ENCODE results near the gene ZNF410.

- TF ChIP-seq RAD21 (IDR thresholded peaks at IDR 0.05; ENCODE audit: low read depth), result no peak
- TF ChIP-seq TEAD4 (IDR thresholded peaks at IDR 0.05), result no peak
- TF ChIP-seq, protein P1, sequence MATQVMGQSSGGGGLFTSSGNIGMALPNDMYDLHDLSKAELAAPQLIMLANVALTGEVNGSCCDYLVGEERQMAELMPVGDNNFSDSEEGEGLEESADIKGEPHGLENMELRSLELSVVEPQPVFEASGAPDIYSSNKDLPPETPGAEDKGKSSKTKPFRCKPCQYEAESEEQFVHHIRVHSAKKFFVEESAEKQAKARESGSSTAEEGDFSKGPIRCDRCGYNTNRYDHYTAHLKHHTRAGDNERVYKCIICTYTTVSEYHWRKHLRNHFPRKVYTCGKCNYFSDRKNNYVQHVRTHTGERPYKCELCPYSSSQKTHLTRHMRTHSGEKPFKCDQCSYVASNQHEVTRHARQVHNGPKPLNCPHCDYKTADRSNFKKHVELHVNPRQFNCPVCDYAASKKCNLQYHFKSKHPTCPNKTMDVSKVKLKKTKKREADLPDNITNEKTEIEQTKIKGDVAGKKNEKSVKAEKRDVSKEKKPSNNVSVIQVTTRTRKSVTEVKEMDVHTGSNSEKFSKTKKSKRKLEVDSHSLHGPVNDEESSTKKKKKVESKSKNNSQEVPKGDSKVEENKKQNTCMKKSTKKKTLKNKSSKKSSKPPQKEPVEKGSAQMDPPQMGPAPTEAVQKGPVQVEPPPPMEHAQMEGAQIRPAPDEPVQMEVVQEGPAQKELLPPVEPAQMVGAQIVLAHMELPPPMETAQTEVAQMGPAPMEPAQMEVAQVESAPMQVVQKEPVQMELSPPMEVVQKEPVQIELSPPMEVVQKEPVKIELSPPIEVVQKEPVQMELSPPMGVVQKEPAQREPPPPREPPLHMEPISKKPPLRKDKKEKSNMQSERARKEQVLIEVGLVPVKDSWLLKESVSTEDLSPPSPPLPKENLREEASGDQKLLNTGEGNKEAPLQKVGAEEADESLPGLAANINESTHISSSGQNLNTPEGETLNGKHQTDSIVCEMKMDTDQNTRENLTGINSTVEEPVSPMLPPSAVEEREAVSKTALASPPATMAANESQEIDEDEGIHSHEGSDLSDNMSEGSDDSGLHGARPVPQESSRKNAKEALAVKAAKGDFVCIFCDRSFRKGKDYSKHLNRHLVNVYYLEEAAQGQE (IDR thresholded peaks at IDR 0.05; ENCODE audit: low read depth), result no peak
- TF ChIP-seq EGR1 (IDR thresholded peaks at IDR 0.05), result no peak
- TF ChIP-seq EP300 (IDR thresholded peaks at IDR 0.05; ENCODE audit: borderline replicate concordance), result no peak
- TF ChIP-seq CEBPB (IDR thresholded peaks at IDR 0.05), result no peak
- TF ChIP-seq TAF1 (IDR thresholded peaks at IDR 0.05; ENCODE audit: low read depth), result no peak
- TF ChIP-seq CREB1 (IDR thresholded peaks at IDR 0.05; ENCODE audit: low read depth), result no peak
- no peak for TF ChIP-seq FOXM1 (IDR thresholded peaks at IDR 0.05; ENCODE audit: borderline replicate concordance, low read depth)
- no peak for TF ChIP-seq NFIC (IDR thresholded peaks at IDR 0.05)
- no peak for TF ChIP-seq YY1 (IDR thresholded peaks at IDR 0.05; ENCODE audit: low read depth)
- TF ChIP-seq, protein P2, sequence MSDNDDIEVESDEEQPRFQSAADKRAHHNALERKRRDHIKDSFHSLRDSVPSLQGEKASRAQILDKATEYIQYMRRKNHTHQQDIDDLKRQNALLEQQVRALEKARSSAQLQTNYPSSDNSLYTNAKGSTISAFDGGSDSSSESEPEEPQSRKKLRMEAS (IDR thresholded peaks at IDR 0.05), result no peak
- TF ChIP-seq ZBTB7A (IDR thresholded peaks at IDR 0.05; ENCODE audit: low read depth), result no peak
- TF ChIP-seq, protein P3, sequence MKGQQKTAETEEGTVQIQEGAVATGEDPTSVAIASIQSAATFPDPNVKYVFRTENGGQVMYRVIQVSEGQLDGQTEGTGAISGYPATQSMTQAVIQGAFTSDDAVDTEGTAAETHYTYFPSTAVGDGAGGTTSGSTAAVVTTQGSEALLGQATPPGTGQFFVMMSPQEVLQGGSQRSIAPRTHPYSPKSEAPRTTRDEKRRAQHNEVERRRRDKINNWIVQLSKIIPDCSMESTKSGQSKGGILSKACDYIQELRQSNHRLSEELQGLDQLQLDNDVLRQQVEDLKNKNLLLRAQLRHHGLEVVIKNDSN (IDR thresholded peaks at IDR 0.05), result no peak
Observed at GRCh38 chr14:73863209-73863608, 23.4 kb upstream of the ZNF410 start.
